ENCODE measurements around the gene BCL6B.

GRCh38 chr17:6997171-6997570 is 25.7 kb upstream of the BCL6B start:
- TF ChIP-seq CTCF (conservative IDR thresholded peaks at IDR 0.05; ENCODE audit: low read depth, low read length), result no peak
- TF ChIP-seq EZH2 (IDR thresholded peaks at IDR 0.05; ENCODE audit: borderline replicate concordance, low read depth, low read length, poor library complexity, severe bottlenecking), result no peak

Data from A673 (cell line).